Activated T-helper 1 cell treated with anti-CD3 and anti-CD28 coated beads, Interleukin-12 subunit alpha, Interleukin-12 subunit beta, Interleukin-2, Interleukin-4 antibody, amounts not matched to agents 30 ng/mL and 10 ng/mL and 1 ng/mL, durations not matched to agents 14 hours and 24 hours and 36 hours (primary cell): Measurements from ENCODE around the gene TLR5. TPM values are rescaled to one million over a fixed set of nuclear protein-coding genes. Genes with fewer than 3 reads are reported as not detected.

ENCODE experiments used
- DNase-seq: peaks from one replicate; pipeline ENCODE4 v3.0.0; 2021; ENCODE audit warnings: low spot score
- H3K27ac Mint-ChIP-seq: one replicate; pipeline ENCODE4 v1.8.0; 2021; ENCODE audit warnings: mild to moderate bottlenecking, mixed read lengths
- H3K27me3 Mint-ChIP-seq: one replicate; pipeline ENCODE4 v1.8.0; 2022; ENCODE audit warnings: mild to moderate bottlenecking, moderate library complexity, mixed read lengths; ENCODE audit not compliant: insufficient read depth
- H3K36me3 Mint-ChIP-seq: one replicate; pipeline ENCODE4 v1.8.0; 2021; ENCODE audit warnings: low read depth, mixed read lengths
- H3K4me1 Mint-ChIP-seq: one replicate; pipeline ENCODE4 v1.8.0; 2021; ENCODE audit warnings: low read depth, mixed read lengths
- H3K4me3 Mint-ChIP-seq: one replicate; pipeline ENCODE4 v1.8.0; 2021; ENCODE audit warnings: mild to moderate bottlenecking, moderate library complexity, mixed read lengths
- H3K9me3 Mint-ChIP-seq: one replicate; pipeline ENCODE4 v1.8.0; 2021; ENCODE audit warnings: mixed read lengths
- intact Hi-C: fragments of 100-400 bp; cut with micrococcal nuclease; formaldehyde crosslinking; loops from one replicate; pipeline ENCODE4 v1.15.1; 2024
- total RNA-seq: library from RNA; stranded (reverse); gene quantifications from 2 replicates; pipeline ENCODE4 v1.2.3, GENCODE V29; 2022

Gene TLR5
- total RNA-seq, 1 donor from 2014 or later = not detected

- H3K9me3 Mint-ChIP-seq = no peaks in the 10 kb centered on the region
- peaks cover 4% of the 10 kb centered on the region for H3K27me3 Mint-ChIP-seq
- no peak overlapping the region for H3K4me3 Mint-ChIP-seq
- no peak overlapping the region for H3K27ac Mint-ChIP-seq
- H3K36me3 Mint-ChIP-seq = no peaks in the 10 kb centered on the region
- intact Hi-C loops = no loop called here
- DNase-seq = no peak
- H3K4me1 Mint-ChIP-seq = no peaks in the 10 kb centered on the region
Measured at GRCh38 chr1:223074445-223075300, 68.4 kb downstream of the TLR5 start.

GRCh38 chr1:223068900-223069665 lies 74.0 kb downstream of the TLR5 start:
- no peak for DNase-seq
- Mint-ChIP-seq H3K27me3 (no peaks in the 10 kb centered on the region), H3K4me1 (no peaks in the 10 kb centered on the region), H3K9me3 (no peaks in the 10 kb centered on the region), H3K4me3 (no peak overlapping the region), H3K36me3 (no peaks in the 10 kb centered on the region), H3K27ac (no peak overlapping the region)
- intact Hi-C loops = no loop called here

- Mint-ChIP-seq H3K4me3 (no peak overlapping the region), H3K27me3 (no peaks in the 10 kb centered on the region), H3K36me3 (no peaks in the 10 kb centered on the region), H3K4me1 (no peaks in the 10 kb centered on the region), H3K9me3 (no peaks in the 10 kb centered on the region), H3K27ac (no peak overlapping the region)
- intact Hi-C loops = no loop called here
- no peak for DNase-seq
Measured at GRCh38 chr1:223067914-223068313, 75.1 kb downstream of the TLR5 start.

GRCh38 chr1:223066415-223066814 lies 76.6 kb downstream of the TLR5 start:
- intact Hi-C loops = no loop called here
- H3K4me1 Mint-ChIP-seq = no peaks in the 10 kb centered on the region
- no peak for DNase-seq
- H3K4me3 Mint-ChIP-seq = no peak overlapping the region
- H3K27ac Mint-ChIP-seq = no peak overlapping the region
- no peaks in the 10 kb centered on the region for H3K27me3 Mint-ChIP-seq
- no peaks in the 10 kb centered on the region for H3K9me3 Mint-ChIP-seq
- H3K36me3 Mint-ChIP-seq = no peaks in the 10 kb centered on the region

- intact Hi-C loops = no loop called here
- H3K27me3 Mint-ChIP-seq = peaks cover 1% of the 10 kb centered on the region
- H3K36me3 Mint-ChIP-seq = no peaks in the 10 kb centered on the region
- H3K27ac Mint-ChIP-seq = no peak overlapping the region
- H3K4me3 Mint-ChIP-seq = no peak overlapping the region
- no peaks in the 10 kb centered on the region for H3K9me3 Mint-ChIP-seq
- DNase-seq = no peak
- no peaks in the 10 kb centered on the region for H3K4me1 Mint-ChIP-seq
Measured at GRCh38 chr1:223062177-223062576, 80.9 kb downstream of the TLR5 start.

GRCh38 chr1:223059526-223059925 lies 83.5 kb downstream of the TLR5 start:
- no peak overlapping the region for H3K27ac Mint-ChIP-seq

More at GRCh38 chr1:223059526-223059925, 83.5 kb downstream of the TLR5 start:
- Mint-ChIP-seq H3K27me3 (peaks cover 1% of the 10 kb centered on the region), H3K36me3 (no peaks in the 10 kb centered on the region), H3K4me1 (no peaks in the 10 kb centered on the region), H3K9me3 (no peaks in the 10 kb centered on the region), H3K4me3 (no peak overlapping the region)
- DNase-seq = no peak
- intact Hi-C loops = no loop called here

Other genes starting within 250 kb of the TLR5 start
- not detected in 2 replicates for gene SUSD4, start 220.9 kb upstream of the TLR5 start, total RNA-seq